SJSA1 (cell line): Measurements from ENCODE around the gene RDH13. TPM values are rescaled to one million over a fixed set of nuclear protein-coding genes. Genes with fewer than 3 reads are reported as not detected.
A peak's percentile ranks its signal among the peaks of the same experiment; 100 is the strongest.
"Not testable (repeated sequence)": the region's sequence is repeated elsewhere in the genome, so short reads cannot be mapped to it uniquely, and the experiment has no call there.

ENCODE experiments used
- DNase-seq, 2 experiments: peaks; one replicate each; pipeline ENCODE4 v3.0.0-alpha.2; 2015 to 2020; ENCODE audit warnings: low spot score in 2 of 2, low read depth in 1 of 2
- H3K27ac ChIP-seq: fragments of 250-450 bp; sonication (Bioruptor Pico); 2 replicates; pipeline ENCODE4 v1.5.1; 2020; ENCODE audit warnings: mild to moderate bottlenecking, moderate library complexity
- H3K27me3 ChIP-seq: fragments of 250-450 bp; sonication (Bioruptor Pico); replicated peaks from 2 replicates; pipeline ENCODE4 v1.5.1; 2020; ENCODE audit warnings: mild to moderate bottlenecking, moderate library complexity
- H3K36me3 ChIP-seq: fragments of 250-450 bp; sonication (Bioruptor Pico); 2 replicates; pipeline ENCODE4 v1.5.1; 2020; ENCODE audit warnings: mild to moderate bottlenecking
- H3K4me1 ChIP-seq: fragments of 250-450 bp; sonication (Bioruptor Pico); replicated peaks from 2 replicates; pipeline ENCODE4 v1.6.1; 2021; ENCODE audit warnings: mild to moderate bottlenecking
- H3K4me3 ChIP-seq: fragments of 250-450 bp; sonication (Bioruptor Pico); 2 replicates; pipeline ENCODE4 v1.5.1; 2020; ENCODE audit warnings: mild to moderate bottlenecking
- H3K9me3 ChIP-seq: fragments of 250-450 bp; sonication (Bioruptor Pico); replicated peaks from 2 replicates; pipeline ENCODE4 v1.5.1; 2020; ENCODE audit warnings: mild to moderate bottlenecking
- total RNA-seq: library from RNA; depleted of rRNA; stranded (reverse); fragments of >200 nt; shearing (Covaris generic); gene quantifications from 2 replicates; pipeline ENCODE4 v1.2.3, GENCODE V29; 2014; rRNA removed

Gene RDH13, protein sequence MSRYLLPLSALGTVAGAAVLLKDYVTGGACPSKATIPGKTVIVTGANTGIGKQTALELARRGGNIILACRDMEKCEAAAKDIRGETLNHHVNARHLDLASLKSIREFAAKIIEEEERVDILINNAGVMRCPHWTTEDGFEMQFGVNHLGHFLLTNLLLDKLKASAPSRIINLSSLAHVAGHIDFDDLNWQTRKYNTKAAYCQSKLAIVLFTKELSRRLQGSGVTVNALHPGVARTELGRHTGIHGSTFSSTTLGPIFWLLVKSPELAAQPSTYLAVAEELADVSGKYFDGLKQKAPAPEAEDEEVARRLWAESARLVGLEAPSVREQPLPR
- 3.7 and 7.1 TPM in 2 replicates for total RNA-seq

DNA sequence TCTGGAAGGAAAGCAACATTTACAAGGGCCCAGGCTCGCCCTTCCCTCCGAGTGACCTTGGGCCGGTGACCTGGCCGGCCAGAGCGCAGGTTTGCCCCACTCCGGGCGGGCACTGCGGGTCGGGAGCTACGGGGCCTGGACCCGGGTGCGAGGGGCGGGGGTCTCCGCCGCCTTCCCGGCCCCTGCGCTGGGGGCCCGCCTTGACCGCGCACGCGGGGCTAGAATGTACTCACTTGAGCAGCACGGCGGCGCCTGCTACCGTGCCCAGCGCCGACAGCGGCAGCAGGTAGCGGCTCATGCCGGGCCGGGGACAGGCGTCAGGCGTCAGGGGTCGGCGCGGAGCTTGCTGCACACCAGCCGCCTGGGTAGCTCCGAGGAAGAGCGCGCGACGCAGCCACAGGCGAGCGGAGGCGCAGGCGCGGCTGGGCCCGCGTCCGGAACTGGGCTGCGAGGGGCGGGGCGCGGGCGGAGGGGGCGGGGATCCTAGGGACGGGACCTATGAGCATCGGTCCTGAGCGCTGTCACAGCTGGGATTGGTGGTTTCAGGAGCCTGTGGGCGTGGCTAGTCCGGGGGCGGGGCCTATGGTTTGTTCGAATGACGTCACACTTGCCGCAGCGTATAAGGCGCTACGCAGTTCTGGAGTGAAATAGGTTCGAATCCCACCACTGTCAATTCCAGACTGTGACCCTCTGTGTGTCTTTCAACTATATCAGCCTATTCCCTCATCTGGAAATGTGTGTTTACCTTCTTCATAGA, at the start of gene RDH13:
Gene RDH13, minus strand, starts transcription at position 414 of the 757 bp plus-strand sequence. Its CDS starts 116 bp downstream, at position 298.
- no peak within 1 kb of the TSS for H3K27ac ChIP-seq
- peak; percentile 68 to 96 for DNase-seq
- H3K36me3 ChIP-seq: 0 out of 2 replicates have a peak, but pooled peaks cover 3% of the 10 kb centered on the region

DNA sequence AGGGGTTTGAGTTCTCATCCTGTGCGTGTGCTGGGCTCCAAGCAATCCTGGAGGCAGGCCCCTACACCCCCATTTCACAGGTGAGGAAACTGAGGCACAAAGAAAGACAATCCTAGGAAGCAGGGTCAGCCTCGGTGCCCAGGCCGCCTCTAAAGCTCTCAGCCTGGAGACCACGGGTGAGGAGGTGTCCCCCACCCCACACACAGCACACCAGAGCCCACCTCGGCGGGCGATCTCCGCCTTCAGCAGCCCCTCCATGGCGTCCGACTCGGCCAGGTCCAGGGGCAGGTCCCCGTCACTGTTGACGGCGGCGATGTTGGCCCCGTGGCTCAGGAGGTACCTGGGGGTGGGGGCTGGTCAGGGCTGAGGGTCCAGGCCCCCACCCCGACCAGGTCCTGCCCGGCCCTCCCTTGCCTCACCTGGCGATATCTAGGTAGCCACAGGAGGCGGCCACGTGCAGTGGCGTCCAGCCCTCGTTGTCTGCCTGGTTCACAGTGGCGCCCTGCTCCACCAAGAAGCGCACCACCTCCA, 49.4 kb upstream of the RDH13 start:
- Histone ChIP-seq H3K27ac (no peak overlapping the region), H3K27me3 (no peaks in the 10 kb centered on the region), H3K36me3 (peaks cover 32% of the 10 kb centered on the region), H3K4me3 (no peak overlapping the region), H3K4me1 (peaks cover 12% of the 10 kb centered on the region), H3K9me3 (peaks cover 4% of the 10 kb centered on the region; the same call in 1 of the 2 replicates)
- no peak for DNase-seq

More for the DNA sequence above, at the start of gene RDH13:
- Histone ChIP-seq H3K4me3 (peak within 1 kb of the TSS; percentile 60), H3K27me3 (peaks cover 17% of the 10 kb centered on the region), H3K4me1 (peaks cover 10% of the 10 kb centered on the region), H3K9me3 (no peaks in the 10 kb centered on the region; the same call in 1 of the 2 replicates)

DNA sequence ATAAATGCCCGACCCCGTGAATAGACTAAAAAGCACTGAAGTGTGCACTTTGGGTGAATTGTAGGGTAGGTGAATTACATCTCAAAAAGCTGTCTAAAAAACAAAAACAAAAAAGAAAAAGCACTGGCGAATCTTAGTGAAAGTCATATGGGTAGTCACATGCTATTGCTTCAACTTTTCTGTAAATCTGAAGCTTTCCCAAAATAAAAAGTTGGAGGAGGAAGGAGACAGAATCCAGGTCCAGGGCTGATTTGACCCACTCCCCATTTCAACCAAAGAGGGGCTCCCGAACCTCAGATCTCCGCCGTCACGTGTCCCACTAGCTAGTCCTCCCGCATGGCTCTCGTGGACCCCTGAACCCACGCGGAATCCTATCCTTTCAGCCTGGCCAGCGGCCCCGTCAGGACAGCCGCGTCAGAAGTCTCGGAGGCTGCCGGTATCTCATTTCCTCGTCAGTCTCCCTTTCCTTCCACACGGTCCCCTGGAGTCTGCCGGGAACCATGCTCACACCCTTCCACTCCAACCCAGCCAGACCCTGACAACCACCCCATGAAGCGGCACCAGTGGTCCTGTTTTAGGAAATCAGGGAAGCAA, 48.4 kb upstream of the RDH13 start:
- no peaks in the 10 kb centered on the region for H3K27me3 ChIP-seq
- H3K36me3 ChIP-seq: peaks cover 33% of the 10 kb centered on the region
- H3K4me3 ChIP-seq: no peak overlapping the region
- peaks cover 8% of the 10 kb centered on the region for H3K4me1 ChIP-seq
- DNase-seq: no peak
- H3K9me3 ChIP-seq: no peaks in the 10 kb centered on the region
- no peak overlapping the region for H3K27ac ChIP-seq

DNA sequence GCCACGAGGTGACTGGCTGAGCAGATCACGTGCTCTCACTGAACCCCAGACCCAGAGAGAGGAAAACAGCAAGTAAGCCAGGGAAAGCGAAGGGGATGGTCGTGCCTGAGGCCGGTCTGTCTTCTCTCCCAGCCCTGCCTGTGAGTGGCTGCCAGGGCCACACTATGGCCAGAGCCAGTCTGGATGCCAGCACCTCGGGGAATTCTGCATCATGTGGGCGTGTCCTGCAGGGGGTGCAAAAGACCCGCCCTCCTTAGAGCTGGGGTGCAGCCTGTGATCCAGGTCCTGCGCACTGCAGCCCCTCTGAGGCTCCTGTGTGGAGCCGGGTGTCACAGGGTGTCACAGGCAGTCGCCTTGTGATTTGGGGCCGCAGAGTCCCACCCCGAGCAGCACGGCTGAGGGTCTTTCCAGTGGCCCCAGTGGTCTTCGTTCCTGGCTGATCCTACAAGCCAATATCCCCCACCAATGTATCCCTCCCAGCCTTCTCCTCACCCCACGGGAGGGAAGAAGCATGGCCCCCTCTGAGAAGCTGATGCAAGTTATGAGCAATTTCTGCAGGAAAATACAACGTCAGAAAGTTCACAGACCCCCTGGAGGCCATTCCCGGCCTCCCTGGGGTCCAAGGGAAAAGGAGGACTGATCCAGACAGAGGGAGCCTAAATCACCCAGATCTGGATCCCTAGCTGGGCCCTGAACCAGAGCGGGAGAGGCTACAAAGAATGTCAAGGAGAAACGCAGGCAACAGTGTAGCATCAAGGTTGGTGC, 46.8 kb upstream of the RDH13 start:
- no peak overlapping the region for H3K27ac ChIP-seq
- H3K9me3 ChIP-seq: no peaks in the 10 kb centered on the region
- H3K4me3 ChIP-seq: no peak overlapping the region
- no peak for DNase-seq
- H3K36me3 ChIP-seq: peaks cover 36% of the 10 kb centered on the region
- H3K27me3 ChIP-seq: no peaks in the 10 kb centered on the region
- no peaks in the 10 kb centered on the region for H3K4me1 ChIP-seq

DNA sequence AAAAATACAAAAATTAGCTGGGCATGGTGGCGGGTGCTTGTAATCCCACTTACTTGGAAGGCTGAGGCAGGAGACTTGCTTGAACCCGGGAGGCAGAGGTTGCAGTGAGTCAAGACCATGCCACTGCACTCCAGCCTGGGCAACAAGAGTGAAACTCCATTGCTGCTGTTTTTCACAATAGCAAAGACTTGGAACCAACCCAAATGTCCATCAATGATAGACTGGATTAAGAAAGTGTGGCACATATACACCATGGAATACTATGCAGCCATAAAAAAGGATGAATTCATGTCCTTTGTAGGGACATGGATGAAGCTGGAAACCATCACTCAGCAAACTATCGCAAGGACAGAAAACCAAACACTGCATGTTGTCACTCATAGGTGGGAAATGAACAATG, 44.3 kb upstream of the RDH13 start:
- not testable (repeated sequence) for DNase-seq, H3K9me3 ChIP-seq, H3K4me1 ChIP-seq, H3K27ac ChIP-seq, H3K27me3 ChIP-seq, H3K4me3 ChIP-seq
- H3K36me3 ChIP-seq: peaks cover 38% of the 10 kb centered on the region

DNA sequence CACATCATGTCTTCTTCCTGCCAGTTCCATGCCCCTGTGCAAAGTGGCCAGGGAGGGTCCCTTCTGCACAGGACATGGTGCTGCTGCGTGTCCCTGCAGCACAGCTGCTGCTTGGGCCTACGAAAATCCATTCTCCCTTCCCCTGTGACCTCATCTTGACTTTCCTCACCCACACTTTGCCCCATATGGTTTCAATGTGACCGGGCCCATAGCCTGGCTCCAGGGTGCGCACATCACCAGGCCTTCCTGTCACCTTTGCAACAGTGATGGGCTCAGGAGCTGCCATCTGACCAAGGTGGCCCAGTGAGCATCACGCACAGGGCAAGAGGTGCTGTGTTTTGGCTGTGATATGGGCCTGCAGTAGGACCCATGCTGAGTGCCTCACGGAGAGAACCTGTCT, 43.6 kb upstream of the RDH13 start:
- no peak overlapping the region for H3K4me3 ChIP-seq

DNA sequence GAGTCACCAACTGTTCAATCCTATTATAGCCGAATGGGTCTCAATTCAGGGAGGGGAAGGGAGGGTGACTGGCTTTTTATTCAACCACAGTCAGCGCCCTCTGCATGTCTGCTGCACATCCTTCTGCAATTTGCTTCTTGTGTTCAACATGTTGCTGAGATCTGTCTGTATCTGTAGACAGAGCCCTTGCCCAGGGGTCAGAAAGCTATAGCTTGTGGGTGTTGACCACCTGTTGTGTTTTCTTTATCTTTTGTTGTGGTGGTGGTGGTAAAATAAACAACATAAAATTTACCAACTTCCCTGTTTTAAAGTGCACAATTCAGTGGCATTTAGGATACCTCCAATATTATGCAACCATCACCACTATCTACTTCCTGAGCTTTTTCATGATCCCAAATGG, 42.3 kb upstream of the RDH13 start:
- H3K27ac ChIP-seq: no peak overlapping the region
- H3K4me1 ChIP-seq: no peaks in the 10 kb centered on the region
- no peaks in the 10 kb centered on the region for H3K9me3 ChIP-seq
- DNase-seq: no peak
- peaks cover 48% of the 10 kb centered on the region for H3K36me3 ChIP-seq
- H3K27me3 ChIP-seq: no peaks in the 10 kb centered on the region
- no peak overlapping the region for H3K4me3 ChIP-seq

More for the DNA sequence above, 43.6 kb upstream of the RDH13 start:
- Histone ChIP-seq H3K4me1 (no peaks in the 10 kb centered on the region), H3K36me3 (peaks cover 44% of the 10 kb centered on the region), H3K27me3 (no peaks in the 10 kb centered on the region), H3K9me3 (no peaks in the 10 kb centered on the region), H3K27ac (no peak overlapping the region)
- DNase-seq: no peak

DNA sequence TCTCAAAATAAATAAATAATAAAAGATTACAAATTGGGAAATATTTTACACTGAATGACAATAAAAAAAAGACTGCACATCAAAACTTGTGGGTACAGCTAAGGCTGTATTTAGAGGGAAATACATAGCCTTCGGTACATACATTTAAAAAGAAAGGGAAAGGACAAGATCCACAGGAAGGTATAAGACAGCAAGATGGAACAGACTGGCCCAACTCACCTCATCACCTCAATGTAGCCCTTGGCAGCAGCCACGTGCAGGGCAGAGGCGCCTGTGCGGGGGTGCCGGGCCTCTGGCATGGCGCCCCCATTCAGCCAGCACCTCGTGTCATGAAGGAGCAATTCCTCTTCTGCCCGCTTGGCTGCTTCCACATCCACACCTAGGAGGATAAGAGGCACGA, 40.2 kb upstream of the RDH13 start:
- no peaks in the 10 kb centered on the region for H3K4me1 ChIP-seq
- no peak for DNase-seq
- H3K9me3 ChIP-seq: no peaks in the 10 kb centered on the region
- peaks cover 40% of the 10 kb centered on the region for H3K36me3 ChIP-seq
- H3K27ac ChIP-seq: no peak overlapping the region
- no peaks in the 10 kb centered on the region for H3K27me3 ChIP-seq
- H3K4me3 ChIP-seq: no peak overlapping the region

DNA sequence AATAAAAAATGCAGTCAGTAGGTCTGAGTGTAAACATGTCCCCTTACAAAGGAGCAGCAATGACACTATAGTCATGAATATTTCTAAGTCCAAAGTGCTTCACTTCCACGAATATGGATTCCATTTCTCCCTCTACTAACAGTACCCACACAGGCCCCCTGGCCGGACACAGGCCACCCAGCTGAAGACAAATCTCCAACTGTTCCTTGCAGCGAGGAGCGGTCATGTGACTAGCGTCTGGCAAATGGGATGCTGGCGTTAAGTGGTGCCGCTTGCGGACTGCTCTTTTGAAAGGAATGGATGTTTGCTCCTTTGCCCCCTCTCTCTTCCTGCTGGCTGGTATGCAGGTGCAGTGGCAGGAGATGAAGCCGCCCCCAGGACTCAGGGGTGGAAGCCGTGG, 38.3 kb upstream of the RDH13 start:
- no peak for DNase-seq
- Histone ChIP-seq H3K4me1 (no peaks in the 10 kb centered on the region), H3K36me3 (peaks cover 36% of the 10 kb centered on the region), H3K27ac (no peak overlapping the region), H3K27me3 (no peaks in the 10 kb centered on the region), H3K9me3 (no peaks in the 10 kb centered on the region), H3K4me3 (no peak overlapping the region)

DNA sequence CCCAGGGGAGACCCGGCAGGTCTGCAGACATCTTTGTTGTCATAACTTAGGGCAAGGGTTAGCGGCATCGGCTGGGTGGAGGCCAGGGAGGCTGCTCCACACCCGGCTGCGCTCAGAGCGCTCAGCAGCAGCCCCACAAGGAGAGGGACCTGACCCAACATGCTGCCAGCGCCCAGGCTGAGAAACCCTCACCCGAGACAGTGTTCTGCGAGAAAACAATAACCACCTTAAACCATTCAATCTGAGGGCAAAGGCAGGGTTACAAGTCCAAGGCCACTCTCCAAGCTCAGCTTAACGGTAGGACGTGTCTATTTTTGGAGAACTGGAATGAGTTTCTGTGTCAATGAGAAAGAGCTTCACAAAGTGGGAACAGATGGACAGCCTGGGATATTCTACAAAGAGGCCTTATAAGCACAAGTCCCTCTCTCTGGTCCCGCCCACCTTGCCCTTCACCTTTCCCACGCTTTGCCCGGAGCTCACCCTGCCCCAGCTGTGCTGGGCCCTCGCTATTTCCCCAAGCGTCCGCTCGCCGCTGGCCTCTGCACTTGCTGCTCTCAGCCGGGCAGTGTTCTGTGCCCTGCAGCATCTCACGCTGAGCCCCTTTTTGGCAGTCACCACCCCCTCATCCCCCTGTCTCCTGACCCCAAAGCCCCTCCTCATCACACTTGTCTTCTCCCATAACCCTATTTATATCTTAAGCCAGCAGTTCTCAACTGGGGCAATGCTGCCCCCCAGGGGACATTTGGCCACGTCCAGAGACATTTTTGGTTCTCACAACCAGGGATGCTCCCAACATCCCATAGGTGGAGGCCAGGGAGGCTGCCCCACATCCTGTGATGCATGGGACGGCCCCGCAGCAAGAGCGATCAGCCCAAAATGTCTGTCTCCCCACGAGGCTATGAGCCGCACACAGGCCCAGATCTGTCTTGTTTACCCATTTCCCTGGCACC, 36.9 kb upstream of the RDH13 start:
- H3K27ac ChIP-seq: no peak overlapping the region
- no peaks in the 10 kb centered on the region for H3K27me3 ChIP-seq
- DNase-seq: peak in 1 of 2 experiments; percentile 38
- no peaks in the 10 kb centered on the region for H3K4me1 ChIP-seq
- no peaks in the 10 kb centered on the region for H3K9me3 ChIP-seq
- H3K36me3 ChIP-seq: peaks cover 41% of the 10 kb centered on the region
- H3K4me3 ChIP-seq: no peak overlapping the region

DNA sequence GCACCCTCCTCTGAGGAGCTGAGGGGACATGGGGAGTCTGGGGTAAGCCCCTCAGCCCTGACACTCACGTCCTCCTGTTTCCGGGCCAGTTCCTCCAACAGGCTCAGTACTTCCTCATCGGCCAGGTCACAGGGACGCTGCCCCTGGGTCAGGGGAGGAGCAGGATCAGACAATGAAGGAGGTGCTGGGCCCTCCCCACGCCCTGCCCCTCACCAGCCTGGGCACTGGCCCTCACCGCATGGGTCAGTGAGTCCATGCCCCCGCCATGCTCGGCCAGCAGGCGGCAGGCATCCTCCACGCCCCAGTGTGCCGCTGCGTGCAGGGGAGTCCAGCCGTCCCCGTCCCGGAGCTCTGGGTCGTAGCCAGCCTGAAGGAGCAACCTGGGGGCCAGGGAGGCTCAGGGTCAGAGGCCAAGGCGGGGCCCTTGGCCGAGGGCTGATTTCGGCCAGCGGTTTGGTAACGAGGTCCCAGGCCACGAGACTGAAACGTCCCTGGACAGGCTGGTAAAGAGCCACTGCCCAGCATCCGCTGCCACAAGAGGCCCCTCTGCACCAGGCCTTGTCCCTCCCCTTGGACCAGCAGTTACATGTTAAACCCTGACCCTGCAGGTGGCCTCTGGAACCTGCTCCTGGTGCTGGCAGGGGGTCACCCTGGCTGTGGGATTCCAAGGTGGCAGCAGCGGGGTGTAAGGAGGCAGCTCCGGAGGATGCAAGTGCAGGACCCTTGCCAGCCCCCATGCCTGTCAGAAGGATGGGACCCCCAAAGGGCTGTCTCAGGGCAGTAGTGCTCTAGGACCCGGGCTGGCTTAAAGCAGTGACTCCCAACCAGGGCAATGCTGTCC, 36.0 kb upstream of the RDH13 start:
- Histone ChIP-seq H3K9me3 (no peaks in the 10 kb centered on the region), H3K4me1 (no peaks in the 10 kb centered on the region), H3K4me3 (no peak overlapping the region), H3K36me3 (peaks cover 44% of the 10 kb centered on the region), H3K27ac (no peak overlapping the region), H3K27me3 (no peaks in the 10 kb centered on the region)
- no peak for DNase-seq
